SK-N-SH treated with all-trans-retinoic acid at 6 μM for 48 hours (cell line): ENCODE results near the gene KIF1A.

Experiments used
- ATAC-seq: fragments of 200-7000 bp; cut with Tn5 transposase; 3 replicates; pipeline ENCODE4 v1.9.1; 2020; ENCODE audit warnings: mild to moderate bottlenecking, moderate library complexity
- BACH2 ChIP-seq: fragments of 250-450 bp; sonication (Bioruptor Pico); IDR thresholded peaks from 2 replicates; pipeline ENCODE4 v1.9.0; 2021; ENCODE audit warnings: mild to moderate bottlenecking, borderline replicate concordance
- CREB5 ChIP-seq: fragments of 250-450 bp; sonication (Bioruptor Pico); IDR thresholded peaks from 2 replicates; pipeline ENCODE4 v1.5.1; 2020; ENCODE audit warnings: low read depth, mild to moderate bottlenecking, moderate library complexity
- CSDC2 ChIP-seq: fragments of 250-450 bp; sonication (Bioruptor Pico); IDR thresholded peaks from 2 replicates; pipeline ENCODE4 v1.5.0; 2020; ENCODE audit warnings: mild to moderate bottlenecking, moderate library complexity
- CSRNP3 ChIP-seq: fragments of 250-450 bp; sonication (Bioruptor Pico); IDR thresholded peaks from 2 replicates; pipeline ENCODE4 v1.5.1; 2021; ENCODE audit warnings: mild to moderate bottlenecking, moderate library complexity
- ESRRG ChIP-seq: fragments of 250-450 bp; sonication (Bioruptor Pico); IDR thresholded peaks from 2 replicates; pipeline ENCODE4 v1.6.1; 2021; ENCODE audit warnings: mild to moderate bottlenecking
- ISL1 ChIP-seq: fragments of 250-450 bp; sonication (Bioruptor Pico); IDR thresholded peaks from 2 replicates; pipeline ENCODE4 v2.1.2; 2022; ENCODE audit warnings: mild to moderate bottlenecking, moderate library complexity
- OSR1 ChIP-seq: fragments of 250-450 bp; sonication (Bioruptor Pico); IDR thresholded peaks from 2 replicates; pipeline ENCODE4 v1.8.0; 2022; ENCODE audit warnings: moderate library complexity, mild to moderate bottlenecking, inconsistent platforms
- POU6F1 ChIP-seq: fragments of 250-450 bp; sonication (Bioruptor Pico); IDR thresholded peaks from 2 replicates; pipeline ENCODE4 v1.8.0; 2021; ENCODE audit warnings: low read depth, mild to moderate bottlenecking, moderate library complexity, borderline replicate concordance
- PPARA ChIP-seq: fragments of 250-450 bp; sonication (Bioruptor Pico); IDR thresholded peaks from 2 replicates; pipeline ENCODE4 v1.5.0; 2020; ENCODE audit warnings: mild to moderate bottlenecking, borderline replicate concordance
- RARB ChIP-seq: fragments of 250-450 bp; sonication (Bioruptor Pico); IDR thresholded peaks from 2 replicates; pipeline ENCODE4 v1.8.0; 2021; ENCODE audit warnings: mild to moderate bottlenecking, moderate library complexity
- TCF4 ChIP-seq: fragments of 250-450 bp; sonication (Bioruptor Pico); IDR thresholded peaks from 2 replicates; pipeline ENCODE4 v1.8.0; 2021; ENCODE audit warnings: mild to moderate bottlenecking, moderate library complexity, borderline replicate concordance
- TOX ChIP-seq: fragments of 250-450 bp; sonication (Bioruptor Pico); IDR thresholded peaks from 2 replicates; pipeline ENCODE4 v1.8.0; 2021; ENCODE audit warnings: mild to moderate bottlenecking, moderate library complexity, borderline replicate concordance
- ZC3H10 ChIP-seq: fragments of 250-450 bp; sonication (Bioruptor Pico); IDR thresholded peaks from 2 replicates; pipeline ENCODE4 v1.5.1; 2021; ENCODE audit warnings: mild to moderate bottlenecking, moderate library complexity
- ZFP3 ChIP-seq: fragments of 250-450 bp; sonication (Bioruptor Pico); IDR thresholded peaks from 2 replicates; pipeline ENCODE4 v1.5.0; 2020; ENCODE audit warnings: mild to moderate bottlenecking, moderate library complexity
- ZFP30 ChIP-seq: fragments of 450-650 bp; formaldehyde crosslinking; IDR thresholded peaks from 2 replicates; pipeline ENCODE4 v1.5.0; 2022; ENCODE audit warnings: mild to moderate bottlenecking, moderate library complexity
- ZNF565 ChIP-seq: fragments of 450-650 bp; formaldehyde crosslinking; conservative IDR thresholded peaks from 2 replicates; pipeline ENCODE4 v1.5.0; 2020; ENCODE audit warnings: low read depth, mild to moderate bottlenecking, moderate library complexity
- ZNF70 ChIP-seq: fragments of 450-650 bp; formaldehyde crosslinking; IDR thresholded peaks from 2 replicates; pipeline ENCODE4 v1.5.0; 2020; ENCODE audit warnings: mild to moderate bottlenecking, moderate library complexity
- ZNF8 ChIP-seq: fragments of 450-650 bp; formaldehyde crosslinking; IDR thresholded peaks from 2 replicates; pipeline ENCODE4 v1.5.0; 2020; ENCODE audit warnings: mild to moderate bottlenecking, moderate library complexity
- TF ChIP-seq, protein P1 (sequence below): fragments of 250-450 bp; sonication (Bioruptor Pico); IDR thresholded peaks from 2 replicates; pipeline ENCODE4 v1.5.0; 2020; ENCODE audit warnings: mild to moderate bottlenecking, moderate library complexity

KIF1A gene, protein sequence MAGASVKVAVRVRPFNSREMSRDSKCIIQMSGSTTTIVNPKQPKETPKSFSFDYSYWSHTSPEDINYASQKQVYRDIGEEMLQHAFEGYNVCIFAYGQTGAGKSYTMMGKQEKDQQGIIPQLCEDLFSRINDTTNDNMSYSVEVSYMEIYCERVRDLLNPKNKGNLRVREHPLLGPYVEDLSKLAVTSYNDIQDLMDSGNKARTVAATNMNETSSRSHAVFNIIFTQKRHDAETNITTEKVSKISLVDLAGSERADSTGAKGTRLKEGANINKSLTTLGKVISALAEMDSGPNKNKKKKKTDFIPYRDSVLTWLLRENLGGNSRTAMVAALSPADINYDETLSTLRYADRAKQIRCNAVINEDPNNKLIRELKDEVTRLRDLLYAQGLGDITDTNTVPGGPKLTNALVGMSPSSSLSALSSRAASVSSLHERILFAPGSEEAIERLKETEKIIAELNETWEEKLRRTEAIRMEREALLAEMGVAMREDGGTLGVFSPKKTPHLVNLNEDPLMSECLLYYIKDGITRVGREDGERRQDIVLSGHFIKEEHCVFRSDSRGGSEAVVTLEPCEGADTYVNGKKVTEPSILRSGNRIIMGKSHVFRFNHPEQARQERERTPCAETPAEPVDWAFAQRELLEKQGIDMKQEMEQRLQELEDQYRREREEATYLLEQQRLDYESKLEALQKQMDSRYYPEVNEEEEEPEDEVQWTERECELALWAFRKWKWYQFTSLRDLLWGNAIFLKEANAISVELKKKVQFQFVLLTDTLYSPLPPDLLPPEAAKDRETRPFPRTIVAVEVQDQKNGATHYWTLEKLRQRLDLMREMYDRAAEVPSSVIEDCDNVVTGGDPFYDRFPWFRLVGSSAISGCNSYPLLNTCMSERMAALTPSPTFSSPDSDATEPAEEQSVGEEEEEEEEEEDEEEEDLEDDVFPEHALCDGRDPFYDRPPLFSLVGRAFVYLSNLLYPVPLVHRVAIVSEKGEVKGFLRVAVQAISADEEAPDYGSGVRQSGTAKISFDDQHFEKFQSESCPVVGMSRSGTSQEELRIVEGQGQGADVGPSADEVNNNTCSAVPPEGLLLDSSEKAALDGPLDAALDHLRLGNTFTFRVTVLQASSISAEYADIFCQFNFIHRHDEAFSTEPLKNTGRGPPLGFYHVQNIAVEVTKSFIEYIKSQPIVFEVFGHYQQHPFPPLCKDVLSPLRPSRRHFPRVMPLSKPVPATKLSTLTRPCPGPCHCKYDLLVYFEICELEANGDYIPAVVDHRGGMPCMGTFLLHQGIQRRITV (N-terminal part only)

DNA sequence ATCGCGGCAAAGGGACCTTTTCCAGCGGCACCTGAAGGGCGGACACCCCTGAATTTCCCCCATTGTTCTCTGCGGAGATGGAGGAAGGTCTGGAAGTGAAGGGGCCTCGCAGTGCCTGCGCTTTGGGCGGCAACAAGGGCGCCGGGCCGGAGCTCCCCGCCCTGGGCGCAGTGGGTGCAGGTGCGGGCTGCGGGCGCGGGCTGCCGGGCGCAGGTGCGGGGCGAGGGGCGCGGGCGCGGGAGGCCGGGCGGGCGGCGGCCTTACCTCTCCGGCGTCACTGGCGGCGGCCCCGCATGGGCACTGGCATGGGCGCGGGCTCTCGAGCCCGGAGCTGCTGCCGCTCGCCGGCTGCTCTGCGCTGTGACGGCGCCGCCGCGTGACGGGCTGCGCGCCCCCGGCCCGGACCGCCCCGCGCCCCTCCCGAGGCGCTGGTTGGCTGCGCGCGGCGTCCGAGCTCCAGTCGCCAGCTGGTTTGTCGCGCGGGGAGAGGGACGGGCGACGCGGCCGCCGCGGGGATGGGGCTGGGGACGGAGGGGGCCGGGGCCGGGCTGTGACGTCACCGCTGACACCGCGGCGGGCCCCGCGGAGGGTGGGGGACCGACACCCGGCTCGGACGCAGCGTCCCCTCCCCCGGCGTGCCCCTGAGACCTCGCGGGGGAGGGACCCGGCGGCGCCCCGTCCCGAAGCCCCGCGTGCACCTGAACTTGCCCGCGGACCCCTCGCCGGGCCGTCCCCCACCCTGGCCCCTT, at the start of gene KIF1A:
Gene KIF1A (minus strand): TSS at position 362 of the 749 bp plus-strand sequence. CDS start 22,467 bp downstream, outside the sequence.
- no peak for ATAC-seq
- TF ChIP-seq ESRRG (CRISPR knock-in tag) (no peak), ISL1 (no peak), ZNF8 (CRISPR knock-in tag) (no peak), BACH2 (CRISPR knock-in tag) (no peak), PPARA (no peak), ZFP3 (CRISPR knock-in tag) (no peak)

GRCh38 chr2:240869109-240869955, 49.3 kb upstream of the KIF1A start:
- TF ChIP-seq ZNF8 (CRISPR knock-in tag), result no peak
- no peak for TF ChIP-seq ZFP30 (CRISPR knock-in tag)
- TF ChIP-seq ZNF565 (CRISPR knock-in tag), result no peak
- TF ChIP-seq ISL1, result no peak
- TF ChIP-seq BACH2 (CRISPR knock-in tag), result no peak
- TF ChIP-seq PPARA, result no peak
- TF ChIP-seq TOX (CRISPR knock-in tag), result no peak
- no peak for TF ChIP-seq CREB5
- no peak for ATAC-seq

DNA sequence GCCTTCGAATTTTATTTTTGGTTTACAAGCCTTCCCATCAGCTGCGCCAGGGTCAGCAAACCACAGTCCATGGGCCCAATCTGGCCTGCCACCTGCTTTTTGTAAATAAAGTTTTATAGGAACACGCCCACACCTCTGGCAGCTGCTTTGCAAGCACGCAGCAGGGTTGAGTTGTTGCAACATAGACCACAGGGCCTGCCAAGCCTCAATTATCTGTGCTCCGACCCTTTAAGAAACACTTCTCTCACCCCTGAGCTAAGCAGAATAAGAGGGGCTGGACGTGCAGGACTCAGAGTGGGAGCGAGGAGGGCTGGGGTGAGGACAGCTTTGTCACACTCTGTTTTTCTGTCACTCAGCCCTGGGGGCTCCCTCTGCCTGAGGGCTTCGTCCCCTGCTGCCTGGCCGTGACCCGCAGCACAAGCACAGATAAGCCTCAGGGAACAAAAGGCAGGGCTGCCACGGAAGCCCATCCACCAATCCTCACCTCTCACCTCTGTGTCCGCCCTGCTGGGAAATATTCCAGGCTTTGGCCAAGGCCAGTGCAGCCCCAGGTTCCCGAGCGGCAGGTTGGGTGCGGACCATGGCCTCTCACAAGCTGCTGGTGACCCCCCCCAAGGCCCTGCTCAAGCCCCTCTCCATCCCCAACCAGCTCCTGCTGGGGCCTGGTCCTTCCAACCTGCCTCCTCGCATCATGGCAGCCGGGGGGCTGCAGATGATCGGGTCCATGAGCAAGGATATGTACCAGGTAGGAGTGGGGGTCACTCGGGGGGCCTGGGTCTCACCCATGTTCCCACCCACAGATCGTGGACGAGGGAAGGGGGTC, 48.5 kb upstream of the KIF1A start, which contains the start of gene AGXT:
Gene AGXT (plus strand): TSS at position 539 of the 823 bp plus-strand sequence. CDS start 42 bp downstream, at position 581.
- TF ChIP-seq TOX (CRISPR knock-in tag) (no peak), ZNF565 (CRISPR knock-in tag) (no peak), OSR1 (no peak), BACH2 (CRISPR knock-in tag) (no peak), CREB5 (no peak), TCF4 (CRISPR knock-in tag) (no peak), CSDC2 (no peak), RARB (CRISPR knock-in tag) (no peak), CSRNP3 (CRISPR knock-in tag) (no peak), ZC3H10 (no peak), ZNF70 (CRISPR knock-in tag) (no peak), POU6F1 (no peak), PPARA (no peak), ZFP3 (CRISPR knock-in tag) (no peak), ESRRG (CRISPR knock-in tag) (no peak), ISL1 (no peak), ZNF8 (CRISPR knock-in tag) (no peak)
- TF ChIP-seq, protein P1, sequence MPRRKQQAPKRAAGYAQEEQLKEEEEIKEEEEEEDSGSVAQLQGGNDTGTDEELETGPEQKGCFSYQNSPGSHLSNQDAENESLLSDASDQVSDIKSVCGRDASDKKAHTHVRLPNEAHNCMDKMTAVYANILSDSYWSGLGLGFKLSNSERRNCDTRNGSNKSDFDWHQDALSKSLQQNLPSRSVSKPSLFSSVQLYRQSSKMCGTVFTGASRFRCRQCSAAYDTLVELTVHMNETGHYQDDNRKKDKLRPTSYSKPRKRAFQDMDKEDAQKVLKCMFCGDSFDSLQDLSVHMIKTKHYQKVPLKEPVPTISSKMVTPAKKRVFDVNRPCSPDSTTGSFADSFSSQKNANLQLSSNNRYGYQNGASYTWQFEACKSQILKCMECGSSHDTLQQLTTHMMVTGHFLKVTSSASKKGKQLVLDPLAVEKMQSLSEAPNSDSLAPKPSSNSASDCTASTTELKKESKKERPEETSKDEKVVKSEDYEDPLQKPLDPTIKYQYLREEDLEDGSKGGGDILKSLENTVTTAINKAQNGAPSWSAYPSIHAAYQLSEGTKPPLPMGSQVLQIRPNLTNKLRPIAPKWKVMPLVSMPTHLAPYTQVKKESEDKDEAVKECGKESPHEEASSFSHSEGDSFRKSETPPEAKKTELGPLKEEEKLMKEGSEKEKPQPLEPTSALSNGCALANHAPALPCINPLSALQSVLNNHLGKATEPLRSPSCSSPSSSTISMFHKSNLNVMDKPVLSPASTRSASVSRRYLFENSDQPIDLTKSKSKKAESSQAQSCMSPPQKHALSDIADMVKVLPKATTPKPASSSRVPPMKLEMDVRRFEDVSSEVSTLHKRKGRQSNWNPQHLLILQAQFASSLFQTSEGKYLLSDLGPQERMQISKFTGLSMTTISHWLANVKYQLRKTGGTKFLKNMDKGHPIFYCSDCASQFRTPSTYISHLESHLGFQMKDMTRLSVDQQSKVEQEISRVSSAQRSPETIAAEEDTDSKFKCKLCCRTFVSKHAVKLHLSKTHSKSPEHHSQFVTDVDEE (CRISPR knock-in tag), result no peak
- no peak for ATAC-seq
